HCT116 (cell line): ENCODE measurements around the gene CA10. TPM values are rescaled to one million over a fixed set of nuclear protein-coding genes. Genes with fewer than 3 reads are reported as not detected.

Source experiments
- ATAC-seq: fragments of 200-7000 bp; cut with Tn5 transposase; 2 replicates; pipeline ENCODE4 v1.9.1; 2020; ENCODE audit warnings: mild to moderate bottlenecking, moderate library complexity
- BruUV-seq: library from RNA; stranded (reverse); fragments of 400-500 nt; replicated peaks from 2 replicates; lab custom pipeline; 2021; lab: Mats Ljungman, UMichigan
- CTCF ChIA-PET: fragments of 300-600 bp; sonication (Branson Sonifier 250); formaldehyde crosslinking; loops from one replicate; lab custom pipeline; 2021; ENCODE audit warnings: antibody characterized with exemption; lab: Charles Lee
- POLR2A ChIA-PET: fragments of 300-600, 350-600 bp; sonication (Branson Sonifier 250); formaldehyde crosslinking; loops from one replicate; lab custom pipeline; 2021; ENCODE audit warnings: antibody characterized with exemption; lab: Charles Lee
- RAD21 ChIA-PET, 2 experiments: fragments of 300-600 bp; sonication (Branson Sonifier 250); formaldehyde crosslinking; loops; one replicate each; lab custom pipeline; 2023; ENCODE audit warnings: low total read pairs in 2 of 2; ENCODE audit not compliant: uncharacterized antibody in 2 of 2, unreplicated experiment in 2 of 2, low non-redundant PET in 1 of 2; lab: Charles Lee
- DNase-seq: peaks from one replicate; pipeline ENCODE4 v3.0.0-alpha.2; 2010; ENCODE audit warnings: low read depth, low spot score
- H2AFZ ChIP-seq: fragments of 200-600 bp; shearing (Covaris generic), sonication (generic); 2 replicates; pipeline ENCODE4 v1.6.1; 2017; ENCODE audit warnings: low read depth, mixed run types, mixed read lengths, antibody characterized with exemption, low read length; ENCODE audit not compliant: poor library complexity, severe bottlenecking
- H3K27ac ChIP-seq: 2 replicates; pipeline ENCODE4 v1.5.1; 2012; ENCODE audit warnings: low read depth, low read length
- H3K27me3 ChIP-seq: fragments of 200-600 bp; sonication (generic); 2 replicates; pipeline ENCODE4 v1.6.1; 2016; ENCODE audit warnings: mixed run types, low read length, mixed read lengths; ENCODE audit not compliant: insufficient read depth
- H3K36me3 ChIP-seq, 2 experiments: fragments of 200-500 bp in 1 of 2; fragments of 200-600 bp in 1 of 2; sonication (Bioruptor generic) in 1 of 2; sonication (generic) in 1 of 2; 2 replicates each; pipeline versions ENCODE4 v1.5.1 to v1.6.1; 2014 to 2016; ENCODE audit warnings: low read length in 2 of 2, inconsistent platforms in 1 of 2, mixed read lengths in 1 of 2, mixed run types in 1 of 2; ENCODE audit not compliant: insufficient read depth in 2 of 2, control insufficient read depth in 1 of 2
- H3K4me1 ChIP-seq, 2 experiments: fragments of 200-600 bp in 1 of 2; sonication (generic) in 1 of 2; 2 replicates each; pipeline versions ENCODE4 v1.5.1 to v1.6.1; 2012 to 2017; ENCODE audit warnings: low read length in 2 of 2, inconsistent platforms in 1 of 2, mild to moderate bottlenecking in 1 of 2, mixed read lengths in 1 of 2, mixed run types in 1 of 2, moderate library complexity in 1 of 2; ENCODE audit not compliant: insufficient read depth in 2 of 2, control insufficient read depth in 1 of 2
- H3K4me2 ChIP-seq: fragments of 200-600 bp; sonication (generic); 2 replicates; pipeline ENCODE4 v1.6.1; 2017; ENCODE audit warnings: mixed run types, low read length, mixed read lengths
- H3K4me3 ChIP-seq, 2 experiments: fragments of 200-600 bp in 1 of 2; sonication (generic) in 1 of 2; replicated peaks in 1 of 2; 2 replicates each; pipeline ENCODE4 v1.5.1; 2011 to 2016; ENCODE audit warnings: low read length in 2 of 2, control low read depth in 1 of 2, low read depth in 1 of 2, mild to moderate bottlenecking in 1 of 2, mixed read lengths in 1 of 2, mixed run types in 1 of 2
- H3K79me2 ChIP-seq: fragments of 200-600 bp; sonication (generic); 2 replicates; pipeline ENCODE4 v1.6.1; 2017; ENCODE audit warnings: mild to moderate bottlenecking, mixed run types, low read length, moderate library complexity, mixed read lengths; ENCODE audit not compliant: insufficient read depth
- H3K9ac ChIP-seq: fragments of 200-600 bp; sonication (generic); 2 replicates; pipeline ENCODE4 v1.6.1; 2016; ENCODE audit warnings: low read length, mixed read lengths
- H3K9me2 ChIP-seq: fragments of 200-600 bp; sonication (generic), shearing (Covaris generic); 2 replicates; pipeline ENCODE4 v1.6.1; 2017; ENCODE audit warnings: mixed run types, mild to moderate bottlenecking, moderate library complexity; ENCODE audit not compliant: insufficient read depth
- H3K9me3 ChIP-seq, 2 experiments: fragments of 200-500 bp in 1 of 2; fragments of 200-600 bp in 1 of 2; sonication (Bioruptor generic) in 1 of 2; sonication (generic) in 1 of 2; 2 replicates each; pipeline ENCODE4 v1.6.1; 2014 to 2017; ENCODE audit warnings: low read length in 2 of 2, mixed read lengths in 2 of 2, inconsistent platforms in 1 of 2, low read depth in 1 of 2, mild to moderate bottlenecking in 1 of 2, mixed run types in 1 of 2, moderate library complexity in 1 of 2; ENCODE audit not compliant: control insufficient read depth in 1 of 2, insufficient read depth in 1 of 2
- H4K20me1 ChIP-seq: fragments of 200-600 bp; sonication (generic), shearing (Covaris generic); 2 replicates; pipeline ENCODE4 v1.6.1; 2017; ENCODE audit warnings: mixed run types, mild to moderate bottlenecking, moderate library complexity; ENCODE audit not compliant: insufficient read depth
- ATF3 ChIP-seq: IDR thresholded peaks from 2 replicates; pipeline ENCODE4 v1.6.1; 2012
- CEBPB ChIP-seq: IDR thresholded peaks from 2 replicates; pipeline ENCODE4 v1.6.1; 2012; ENCODE audit warnings: low read depth
- EGR1 ChIP-seq: IDR thresholded peaks from 2 replicates; pipeline ENCODE4 v1.6.1; 2012; ENCODE audit warnings: low read depth
- FOSL1 ChIP-seq: IDR thresholded peaks from 2 replicates; pipeline ENCODE4 v1.6.1; 2012; ENCODE audit warnings: low read depth
- SRF ChIP-seq: IDR thresholded peaks from 2 replicates; pipeline ENCODE4 v1.6.1; 2012; ENCODE audit warnings: low read depth
- TCF7L2 ChIP-seq: IDR thresholded peaks from 2 replicates; pipeline ENCODE4 v1.7.0; 2011; ENCODE audit warnings: borderline replicate concordance, inconsistent platforms; ENCODE audit not compliant: insufficient read depth, insufficient read length; ENCODE audit errors: extremely low read depth
- YY1 ChIP-seq: IDR thresholded peaks from 2 replicates; pipeline ENCODE4 v1.6.1; 2011; ENCODE audit warnings: low read length, low read depth, moderate library complexity, mild to moderate bottlenecking; ENCODE audit not compliant: insufficient replicate concordance; ENCODE audit errors: extremely low read depth
- ZBTB33 ChIP-seq: IDR thresholded peaks from 2 replicates; pipeline ENCODE4 v1.6.1; 2011; ENCODE audit warnings: mild to moderate bottlenecking, low read length, moderate library complexity; ENCODE audit not compliant: insufficient replicate concordance; ENCODE audit errors: extremely low read depth
- ZNF274 ChIP-seq: fragments of 200-500 bp; sonication (Bioruptor generic); IDR thresholded peaks from 2 replicates; pipeline ENCODE4 v1.6.1; 2014; ENCODE audit warnings: mild to moderate bottlenecking, low read depth, low read length, inconsistent platforms
- intact Hi-C: fragments of 100-400 bp; cut with micrococcal nuclease; formaldehyde crosslinking; loops from 2 replicates; pipeline ENCODE4 v1.10.0; 2022
- total RNA-seq: library from RNA; stranded (reverse); gene quantifications from one replicate; pipeline ENCODE4 v1.2.1, GENCODE V29; 2021; ENCODE audit not compliant: unreplicated experiment

Gene CA10
- total RNA-seq, 1 experiment from 2014 or later = not detected

DNA sequence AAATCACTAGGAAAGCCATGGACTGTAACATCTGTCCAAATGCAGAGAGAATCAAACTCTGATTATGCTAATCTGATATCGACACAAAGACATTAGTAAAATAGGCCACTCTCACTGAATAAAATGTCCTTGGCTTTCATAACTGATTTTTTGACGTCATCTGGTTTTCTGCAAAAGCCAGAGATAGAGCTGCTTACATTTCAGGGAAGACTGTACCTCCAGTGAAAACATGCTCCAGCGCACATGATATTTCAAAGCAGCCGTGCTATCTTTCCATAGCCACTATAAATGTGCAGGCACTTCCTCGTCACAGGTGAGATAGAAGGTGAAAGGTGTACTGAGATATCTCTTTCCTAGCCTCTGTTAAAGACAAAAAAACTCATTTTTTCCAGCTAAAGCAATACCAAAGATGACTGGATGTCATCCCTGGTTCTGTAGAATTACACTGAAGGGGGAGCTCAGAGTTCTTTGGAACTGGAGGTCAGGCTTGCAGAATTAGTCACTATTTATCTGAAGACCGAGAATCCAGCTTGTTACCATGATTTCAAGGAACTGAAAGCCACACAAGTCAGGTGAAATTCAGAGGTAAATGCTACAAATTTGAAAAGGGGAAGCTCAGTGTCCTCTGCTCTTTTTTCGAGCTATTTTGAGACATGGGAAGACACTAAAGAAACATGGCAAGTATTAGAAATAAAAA, 249.5 kb downstream of the CA10 start:
- RAD21 ChIA-PET = no interaction called here
- no peak for DNase-seq
- Histone ChIP-seq H2AFZ (no peak overlapping the region), H3K36me3 (no peaks in the 10 kb centered on the region), H3K4me1 (no peaks in the 10 kb centered on the region), H4K20me1 (no peaks in the 10 kb centered on the region), H3K4me2 (no peak overlapping the region), H3K9ac (no peak overlapping the region), H3K79me2 (no peaks in the 10 kb centered on the region), H3K27ac (no peak overlapping the region), H3K9me2 (no peaks in the 10 kb centered on the region), H3K27me3 (no peaks in the 10 kb centered on the region), H3K4me3 (no peak overlapping the region), H3K9me3 (peaks cover 5 to 8% of the 10 kb centered on the region in 2 experiments; a peak in 2 of 4 replicates)
- no peak for TF ChIP-seq SRF
- no peak for TF ChIP-seq ATF3
- TF ChIP-seq ZBTB33 = no peak
- TF ChIP-seq CEBPB = no peak
- no peak for TF ChIP-seq YY1
- TF ChIP-seq EGR1 = no peak
- no peak for TF ChIP-seq FOSL1
- no peak for TF ChIP-seq TCF7L2
- no peak for TF ChIP-seq ZNF274
- BruUV-seq = no TSS peak
- POLR2A ChIA-PET = no interaction called here
- intact Hi-C loops = no loop called here
- CTCF ChIA-PET = no interaction called here
- ATAC-seq = no peak
